ENCODE measurements around the gene EYA2.

DNA sequence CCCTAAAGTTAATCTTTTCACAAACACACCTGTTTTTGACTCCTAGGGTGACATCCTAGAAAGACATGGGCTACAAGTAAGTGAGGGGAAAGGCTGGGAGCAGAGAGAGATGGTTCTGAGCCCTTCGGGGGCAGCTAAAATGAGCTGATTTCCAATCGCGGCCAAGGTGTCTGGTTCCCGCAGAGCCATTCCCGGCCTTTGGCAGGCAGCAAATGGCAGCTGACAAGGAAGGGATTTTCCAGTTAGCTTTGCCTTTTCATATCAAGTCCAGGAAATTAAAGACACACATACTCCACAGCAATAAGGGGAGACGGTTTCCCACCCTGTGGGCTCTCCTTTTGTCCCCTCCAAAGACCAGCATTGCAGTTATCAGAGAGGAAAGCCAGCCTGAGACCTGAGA, 233.4 kb downstream of the EYA2 start:
- TF ChIP-seq, protein P1, sequence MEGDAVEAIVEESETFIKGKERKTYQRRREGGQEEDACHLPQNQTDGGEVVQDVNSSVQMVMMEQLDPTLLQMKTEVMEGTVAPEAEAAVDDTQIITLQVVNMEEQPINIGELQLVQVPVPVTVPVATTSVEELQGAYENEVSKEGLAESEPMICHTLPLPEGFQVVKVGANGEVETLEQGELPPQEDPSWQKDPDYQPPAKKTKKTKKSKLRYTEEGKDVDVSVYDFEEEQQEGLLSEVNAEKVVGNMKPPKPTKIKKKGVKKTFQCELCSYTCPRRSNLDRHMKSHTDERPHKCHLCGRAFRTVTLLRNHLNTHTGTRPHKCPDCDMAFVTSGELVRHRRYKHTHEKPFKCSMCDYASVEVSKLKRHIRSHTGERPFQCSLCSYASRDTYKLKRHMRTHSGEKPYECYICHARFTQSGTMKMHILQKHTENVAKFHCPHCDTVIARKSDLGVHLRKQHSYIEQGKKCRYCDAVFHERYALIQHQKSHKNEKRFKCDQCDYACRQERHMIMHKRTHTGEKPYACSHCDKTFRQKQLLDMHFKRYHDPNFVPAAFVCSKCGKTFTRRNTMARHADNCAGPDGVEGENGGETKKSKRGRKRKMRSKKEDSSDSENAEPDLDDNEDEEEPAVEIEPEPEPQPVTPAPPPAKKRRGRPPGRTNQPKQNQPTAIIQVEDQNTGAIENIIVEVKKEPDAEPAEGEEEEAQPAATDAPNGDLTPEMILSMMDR (conservative IDR thresholded peaks at IDR 0.05): no peak
- TF ChIP-seq ZFX (IDR thresholded peaks at IDR 0.05): no peak

All from C4-2B (cell line).